Uterus (tissue), 2 donors: ENCODE measurements around the gene SERPINA12.

ENCODE experiments used
- POLR2A ChIP-seq, 2 donors: fragments of 450-650 bp; IDR thresholded peaks; one replicate each; pipeline ENCODE4 v1.6.1; 2016; ENCODE audit warnings: antibody characterized with exemption in 2 of 2, mild to moderate bottlenecking in 1 of 2, moderate library complexity in 1 of 2
- TF ChIP-seq, protein P1 (sequence below), 4 experiments: fragments of 200-600 bp in 2 of 4; fragments of 450-650 bp in 2 of 4; sonication (generic) in 2 of 4; IDR thresholded peaks; one replicate each; pipeline ENCODE4 v1.5.1; 2016 to 2019; ENCODE audit warnings: antibody characterized with exemption in 4 of 4, mild to moderate bottlenecking in 2 of 4, moderate library complexity in 1 of 4

DNA sequence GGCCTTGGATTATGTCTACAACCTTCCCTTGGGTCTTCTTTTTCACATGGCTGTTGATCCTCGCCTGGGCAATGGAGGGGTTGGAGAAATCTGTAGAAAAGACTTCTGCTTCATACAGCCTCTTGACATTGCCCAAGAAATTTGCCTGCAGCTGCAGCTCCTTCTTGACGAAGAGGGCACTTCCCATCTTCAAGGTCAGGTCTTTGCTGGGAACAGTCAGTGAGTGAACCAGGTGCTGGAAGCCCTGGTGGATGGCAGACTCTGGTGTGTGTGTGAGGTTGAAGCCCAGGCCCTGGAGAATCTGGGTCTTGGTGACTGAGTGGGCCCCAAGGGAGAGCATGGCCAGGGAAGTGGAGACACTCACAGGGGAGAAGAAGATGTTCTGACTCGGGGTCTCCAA, 40.0 kb downstream of the SERPINA12 start:
- TF ChIP-seq, protein P1, sequence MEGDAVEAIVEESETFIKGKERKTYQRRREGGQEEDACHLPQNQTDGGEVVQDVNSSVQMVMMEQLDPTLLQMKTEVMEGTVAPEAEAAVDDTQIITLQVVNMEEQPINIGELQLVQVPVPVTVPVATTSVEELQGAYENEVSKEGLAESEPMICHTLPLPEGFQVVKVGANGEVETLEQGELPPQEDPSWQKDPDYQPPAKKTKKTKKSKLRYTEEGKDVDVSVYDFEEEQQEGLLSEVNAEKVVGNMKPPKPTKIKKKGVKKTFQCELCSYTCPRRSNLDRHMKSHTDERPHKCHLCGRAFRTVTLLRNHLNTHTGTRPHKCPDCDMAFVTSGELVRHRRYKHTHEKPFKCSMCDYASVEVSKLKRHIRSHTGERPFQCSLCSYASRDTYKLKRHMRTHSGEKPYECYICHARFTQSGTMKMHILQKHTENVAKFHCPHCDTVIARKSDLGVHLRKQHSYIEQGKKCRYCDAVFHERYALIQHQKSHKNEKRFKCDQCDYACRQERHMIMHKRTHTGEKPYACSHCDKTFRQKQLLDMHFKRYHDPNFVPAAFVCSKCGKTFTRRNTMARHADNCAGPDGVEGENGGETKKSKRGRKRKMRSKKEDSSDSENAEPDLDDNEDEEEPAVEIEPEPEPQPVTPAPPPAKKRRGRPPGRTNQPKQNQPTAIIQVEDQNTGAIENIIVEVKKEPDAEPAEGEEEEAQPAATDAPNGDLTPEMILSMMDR (IDR thresholded peaks at IDR 0.05), result no peak
- TF ChIP-seq POLR2A (IDR thresholded peaks at IDR 0.05), result no peak
